Mucosa of rectum (tissue), 2 donors: ENCODE results near the gene SPESP1.
A peak's percentile ranks its signal among the peaks of the same experiment; 100 is the strongest.

ENCODE experiments used
- H3K27ac ChIP-seq, 2 donors: one replicate each; pipeline ENCODE4 v1.7.0; 2013; ENCODE audit warnings: inconsistent platforms in 2 of 2, low read depth in 2 of 2, low read length in 2 of 2
- H3K27me3 ChIP-seq, 2 donors: one replicate each; pipeline ENCODE4 v1.7.0; 2013; ENCODE audit warnings: low read length in 2 of 2; ENCODE audit not compliant: control insufficient read depth in 2 of 2, insufficient read depth in 2 of 2
- H3K36me3 ChIP-seq, 2 donors: one replicate each; pipeline ENCODE4 v1.7.0; 2013; ENCODE audit warnings: low read length in 2 of 2; ENCODE audit not compliant: control insufficient read depth in 2 of 2, insufficient read depth in 2 of 2
- H3K4me1 ChIP-seq, 2 donors: one replicate each; pipeline ENCODE4 v1.7.0; 2013; ENCODE audit warnings: low read length in 2 of 2, mild to moderate bottlenecking in 1 of 2; ENCODE audit not compliant: control insufficient read depth in 2 of 2, insufficient read depth in 2 of 2
- H3K4me3 ChIP-seq, 2 donors: one replicate each; pipeline ENCODE4 v1.7.0; 2013; ENCODE audit warnings: low read length in 2 of 2
- H3K9ac ChIP-seq, 2 donors: one replicate each; pipeline ENCODE4 v1.7.0; 2013; ENCODE audit warnings: low read length in 2 of 2, low read depth in 1 of 2, mild to moderate bottlenecking in 1 of 2
- H3K9me3 ChIP-seq, 2 donors: one replicate each; pipeline ENCODE4 v1.7.0; 2013; ENCODE audit warnings: low read length in 2 of 2; ENCODE audit not compliant: control insufficient read depth in 2 of 2
- donor health status: healthy.
- donor health status: Normal muscosa, but diverticular disease.

SPESP1 gene

DNA sequence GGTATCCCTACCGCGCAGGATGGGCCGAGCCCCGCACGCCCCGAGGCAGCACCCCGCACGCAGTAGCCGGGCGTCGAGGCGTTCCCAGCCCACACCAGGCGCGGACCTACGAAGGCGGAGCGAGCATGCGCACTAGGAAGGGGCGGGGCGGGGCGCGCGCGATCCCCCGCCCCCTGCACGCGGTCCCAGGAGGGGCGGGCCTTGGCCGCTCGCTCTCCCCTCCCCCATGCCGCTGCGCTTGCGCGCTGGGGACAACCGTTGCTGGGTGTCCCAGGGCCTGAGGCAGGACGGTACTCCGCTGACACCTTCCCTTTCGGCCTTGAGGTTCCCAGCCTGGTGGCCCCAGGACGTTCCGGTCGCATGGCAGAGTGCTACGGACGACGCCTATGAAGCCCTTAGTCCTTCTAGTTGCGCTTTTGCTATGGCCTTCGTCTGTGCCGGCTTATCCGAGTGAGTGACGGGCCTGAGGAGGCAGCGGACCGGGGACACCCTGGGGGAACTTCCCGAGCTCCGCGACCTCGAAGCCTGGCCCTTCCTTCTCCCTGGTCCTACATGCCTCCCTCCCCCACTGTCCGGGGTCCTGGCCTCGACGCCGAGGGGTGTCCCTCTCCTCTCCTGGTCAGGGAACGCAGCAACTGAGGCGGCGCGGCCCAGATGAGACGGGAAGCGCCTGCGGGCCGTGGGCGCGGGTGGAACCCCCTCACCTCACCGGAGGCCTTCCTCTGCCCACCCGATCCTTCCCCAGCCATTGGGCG, at the start of gene SPESP1:
SPESP1 (plus strand) TSS at position 258 of the 755 bp plus-strand sequence; CDS start at position 387, 129 bp downstream.
- H3K27me3 ChIP-seq: peaks cover 0 to 6% of the 10 kb centered on the region in 2 donors
- H3K36me3 ChIP-seq: no peaks in the 10 kb centered on the region
- H3K9ac ChIP-seq: no peak within 1 kb of the TSS
- H3K27ac ChIP-seq: no peak within 1 kb of the TSS
- no peaks in the 10 kb centered on the region for H3K9me3 ChIP-seq
- peak within 1 kb of the TSS in 1 of 2 donors; percentile 46 for H3K4me3 ChIP-seq
- H3K4me1 ChIP-seq: no peaks in the 10 kb centered on the region

DNA sequence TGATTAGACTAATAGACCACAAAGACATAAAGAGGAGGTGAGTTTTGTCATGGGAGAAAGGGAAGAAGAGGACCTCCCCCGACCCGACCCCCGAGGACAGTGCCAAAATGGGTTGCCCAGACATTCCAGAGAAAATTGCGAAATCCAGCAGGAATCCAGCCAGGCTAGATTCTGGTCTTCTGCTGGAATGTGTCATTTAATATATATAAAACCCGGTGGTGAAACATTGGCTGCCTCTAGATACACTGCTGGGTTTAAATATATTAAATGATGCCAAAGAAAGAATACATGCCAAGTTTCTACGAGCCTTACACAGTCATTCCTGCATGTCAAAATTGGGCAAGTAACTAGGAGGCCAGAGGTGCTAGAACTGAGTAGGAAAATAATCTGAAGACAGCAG, 45.3 kb upstream of the SPESP1 start:
- Histone ChIP-seq H3K27ac (no peak overlapping the region), H3K27me3 (peaks cover 0 to 4% of the 10 kb centered on the region in 2 donors), H3K4me1 (no peaks in the 10 kb centered on the region), H3K9me3 (no peaks in the 10 kb centered on the region), H3K4me3 (no peak overlapping the region), H3K9ac (no peak overlapping the region), H3K36me3 (no peaks in the 10 kb centered on the region)

GRCh38 chr15:68887120-68887519, 43.2 kb upstream of the SPESP1 start:
- H3K4me1 ChIP-seq: no peaks in the 10 kb centered on the region
- no peaks in the 10 kb centered on the region for H3K9me3 ChIP-seq
- H3K9ac ChIP-seq: no peak overlapping the region
- H3K27ac ChIP-seq: no peak overlapping the region
- H3K4me3 ChIP-seq: no peak overlapping the region
- H3K27me3 ChIP-seq: no peaks in the 10 kb centered on the region
- no peaks in the 10 kb centered on the region for H3K36me3 ChIP-seq

- Histone ChIP-seq H3K9ac (no peak overlapping the region), H3K27ac (no peak overlapping the region), H3K36me3 (no peaks in the 10 kb centered on the region), H3K9me3 (no peaks in the 10 kb centered on the region), H3K4me3 (no peak overlapping the region), H3K27me3 (no peaks in the 10 kb centered on the region), H3K4me1 (no peaks in the 10 kb centered on the region)
Observed at GRCh38 chr15:68887819-68888218, 42.5 kb upstream of the SPESP1 start.

- Histone ChIP-seq H3K36me3 (no peaks in the 10 kb centered on the region), H3K4me1 (no peaks in the 10 kb centered on the region), H3K4me3 (no peak overlapping the region), H3K9me3 (no peaks in the 10 kb centered on the region), H3K27ac (no peak overlapping the region), H3K27me3 (no peaks in the 10 kb centered on the region), H3K9ac (no peak overlapping the region)
Observed at GRCh38 chr15:68888419-68888818, 41.9 kb upstream of the SPESP1 start.

DNA sequence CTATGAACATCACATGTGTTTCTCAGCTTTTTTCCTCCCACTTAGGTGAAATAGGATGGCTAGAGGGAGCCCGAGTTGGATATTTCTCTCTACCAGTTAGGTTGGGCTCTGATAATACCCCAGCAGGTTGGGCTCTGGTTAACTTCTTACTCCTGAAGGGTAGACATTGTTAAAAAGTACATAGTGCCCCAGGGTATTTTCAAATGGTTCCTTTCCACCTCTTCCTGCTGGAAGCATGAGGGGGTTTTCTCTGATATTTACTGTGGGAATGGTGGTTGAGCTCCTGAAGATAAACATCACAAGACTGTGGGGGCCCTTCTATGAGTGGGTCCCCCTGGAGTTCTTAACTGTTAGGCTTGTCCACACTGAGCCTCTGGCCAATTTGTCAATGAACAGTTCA, 36.1 kb upstream of the SPESP1 start:
- H3K27me3 ChIP-seq: no peaks in the 10 kb centered on the region
- H3K36me3 ChIP-seq: no peaks in the 10 kb centered on the region
- no peak overlapping the region for H3K27ac ChIP-seq
- no peaks in the 10 kb centered on the region for H3K4me1 ChIP-seq
- H3K9me3 ChIP-seq: no peaks in the 10 kb centered on the region
- H3K4me3 ChIP-seq: no peak overlapping the region
- no peak overlapping the region for H3K9ac ChIP-seq

- no peaks in the 10 kb centered on the region for H3K4me1 ChIP-seq
- no peak overlapping the region for H3K27ac ChIP-seq
- H3K27me3 ChIP-seq: no peaks in the 10 kb centered on the region
- H3K36me3 ChIP-seq: no peaks in the 10 kb centered on the region
- H3K9ac ChIP-seq: no peak overlapping the region
- no peak overlapping the region for H3K4me3 ChIP-seq
- no peaks in the 10 kb centered on the region for H3K9me3 ChIP-seq
Observed at GRCh38 chr15:68896178-68896577, 34.1 kb upstream of the SPESP1 start.

- H3K9ac ChIP-seq: no peak overlapping the region
- H3K27ac ChIP-seq: no peak overlapping the region
- no peak overlapping the region for H3K4me3 ChIP-seq
- no peaks in the 10 kb centered on the region for H3K27me3 ChIP-seq
- no peaks in the 10 kb centered on the region for H3K9me3 ChIP-seq
- H3K4me1 ChIP-seq: no peaks in the 10 kb centered on the region
- H3K36me3 ChIP-seq: no peaks in the 10 kb centered on the region
Observed at GRCh38 chr15:68897016-68897415, 33.3 kb upstream of the SPESP1 start.

- peaks cover 0 to 2% of the 10 kb centered on the region in 2 donors for H3K27me3 ChIP-seq
Observed at GRCh38 chr15:68900027-68900426, 30.3 kb upstream of the SPESP1 start.

DNA sequence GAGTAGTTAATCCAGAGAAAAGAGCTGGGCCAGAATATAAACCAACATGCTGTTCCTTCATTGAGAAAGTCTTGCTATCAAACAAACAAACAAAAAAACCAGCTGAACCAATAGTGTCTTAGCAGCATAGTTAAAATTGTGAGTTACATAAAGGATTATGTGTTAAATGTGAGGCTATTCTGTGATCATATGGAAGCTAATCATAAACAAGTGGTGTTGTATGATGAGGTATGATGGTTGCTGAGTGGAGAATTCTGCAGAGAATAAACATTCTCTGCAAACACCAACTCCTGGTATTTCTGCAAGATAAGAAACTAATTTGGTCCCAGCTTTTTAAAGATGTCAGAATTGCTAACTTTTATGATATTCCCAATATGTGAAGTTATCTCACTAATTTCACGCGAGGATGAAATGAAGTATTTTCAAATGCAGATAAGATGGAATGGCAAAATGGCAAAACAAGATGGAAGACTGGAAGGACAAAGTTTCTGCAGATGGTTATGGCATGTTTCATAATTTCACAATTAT, 22.9 kb upstream of the SPESP1 start:
- peaks cover 2% of the 10 kb centered on the region in 2 donors for H3K27me3 ChIP-seq
- no peaks in the 10 kb centered on the region for H3K9me3 ChIP-seq
- H3K4me3 ChIP-seq: no peak overlapping the region
- H3K36me3 ChIP-seq: no peaks in the 10 kb centered on the region
- H3K4me1 ChIP-seq: no peaks in the 10 kb centered on the region
- no peak overlapping the region for H3K9ac ChIP-seq
- H3K27ac ChIP-seq: no peak overlapping the region

More at GRCh38 chr15:68900027-68900426, 30.3 kb upstream of the SPESP1 start:
- no peak overlapping the region for H3K9ac ChIP-seq
- no peaks in the 10 kb centered on the region for H3K9me3 ChIP-seq
- H3K4me3 ChIP-seq: no peak overlapping the region
- no peak overlapping the region for H3K27ac ChIP-seq
- H3K4me1 ChIP-seq: no peaks in the 10 kb centered on the region
- H3K36me3 ChIP-seq: no peaks in the 10 kb centered on the region
